ENCODE data around the gene PAFAH2.
A peak's percentile ranks its signal among the peaks of the same experiment; 100 is the strongest.
"Not testable (repeated sequence)": the region's sequence is repeated elsewhere in the genome, so short reads cannot be mapped to it uniquely, and the experiment has no call there.

Gene PAFAH2

GRCh38 chr1:26010825-26011224 lies 13.0 kb upstream of the PAFAH2 start:
- no peak for DNase-seq

GRCh38 chr1:26009796-26010447 lies 12.1 kb upstream of the PAFAH2 start:
- no peak for DNase-seq

GRCh38 chr1:26006710-26007109 lies 8.8 kb upstream of the PAFAH2 start:
- no peak for DNase-seq

GRCh38 chr1:26005434-26006105 lies 7.7 kb upstream of the PAFAH2 start:
- no peak for DNase-seq

GRCh38 chr1:26003756-26004155 lies 5.9 kb upstream of the PAFAH2 start:
- no peak for DNase-seq

GRCh38 chr1:26003262-26003661 lies 5.4 kb upstream of the PAFAH2 start:
- DNase-seq = no peak

- DNase-seq = no peak
These were observed 1.4 kb upstream of the PAFAH2 start for GRCh38 chr1:25999041-25999800.

- peak; percentile 35 for DNase-seq
These were observed 666 bp downstream of the PAFAH2 start for GRCh38 chr1:25996966-25997827.

GRCh38 chr1:25994402-25995150 lies 3.3 kb downstream of the PAFAH2 start:
- DNase-seq = no peak

- no peak for DNase-seq
These were observed 4.5 kb downstream of the PAFAH2 start for GRCh38 chr1:25993197-25993951.

- DNase-seq = no peak
These were observed 5.1 kb downstream of the PAFAH2 start for GRCh38 chr1:25992689-25993171.

GRCh38 chr1:25991937-25992688 lies 5.8 kb downstream of the PAFAH2 start:
- peak; percentile 58 for DNase-seq

GRCh38 chr1:25990702-25991395 lies 7.0 kb downstream of the PAFAH2 start:
- DNase-seq = no peak

GRCh38 chr1:25990251-25990650 lies 7.6 kb downstream of the PAFAH2 start:
- no peak for DNase-seq

GRCh38 chr1:25989440-25990234 lies 8.2 kb downstream of the PAFAH2 start:
- DNase-seq = no peak

GRCh38 chr1:25987951-25988350 lies 9.9 kb downstream of the PAFAH2 start:
- no peak for DNase-seq

- DNase-seq = not testable (repeated sequence)
These were observed 11.1 kb downstream of the PAFAH2 start for GRCh38 chr1:25986773-25987172.

GRCh38 chr1:25985670-25986069 lies 12.2 kb downstream of the PAFAH2 start:
- DNase-seq = no peak

GRCh38 chr1:25985171-25985570 lies 12.7 kb downstream of the PAFAH2 start:
- no peak for DNase-seq
